Fibroblast of skin of right biceps (primary cell): ENCODE data around the gene SEC14L5.

Experiments used
- DNase-seq: peaks from one replicate; pipeline ENCODE4 v3.0.0-alpha.2; 2013

Gene SEC14L5

GRCh38 chr16:4987580-4988374 is 29.6 kb downstream of the SEC14L5 start:
- no peak for DNase-seq

- no peak for DNase-seq
These were observed 30.5 kb downstream of the SEC14L5 start for GRCh38 chr16:4988647-4989046.

GRCh38 chr16:4989391-4990006 is 31.4 kb downstream of the SEC14L5 start:
- DNase-seq = no peak

- DNase-seq = no peak
These were observed 32.3 kb downstream of the SEC14L5 start for GRCh38 chr16:4990415-4990814.

GRCh38 chr16:4991754-4992153 is 33.6 kb downstream of the SEC14L5 start:
- DNase-seq = no peak

GRCh38 chr16:4994719-4995434 is 36.7 kb downstream of the SEC14L5 start:
- DNase-seq = no peak

GRCh38 chr16:5000573-5001001 is 42.5 kb downstream of the SEC14L5 start:
- DNase-seq = no peak

- no peak for DNase-seq
These were observed 43.4 kb downstream of the SEC14L5 start for GRCh38 chr16:5001571-5001970.

GRCh38 chr16:5001986-5002385 is 43.9 kb downstream of the SEC14L5 start:
- no peak for DNase-seq

- DNase-seq = no peak
These were observed 44.6 kb downstream of the SEC14L5 start for GRCh38 chr16:5002699-5003143.

GRCh38 chr16:5003211-5003610 is 45.1 kb downstream of the SEC14L5 start:
- no peak for DNase-seq

GRCh38 chr16:5003828-5004227 is 45.7 kb downstream of the SEC14L5 start:
- no peak for DNase-seq

- no peak for DNase-seq
These were observed 46.2 kb downstream of the SEC14L5 start for GRCh38 chr16:5004311-5004710.

- no peak for DNase-seq
These were observed 47.8 kb downstream of the SEC14L5 start for GRCh38 chr16:5005916-5006315.

GRCh38 chr16:5006348-5007193 is 48.4 kb downstream of the SEC14L5 start:
- no peak for DNase-seq

GRCh38 chr16:5007256-5007655 is 49.1 kb downstream of the SEC14L5 start:
- no peak for DNase-seq

GRCh38 chr16:5008311-5008731 is 50.2 kb downstream of the SEC14L5 start:
- no peak for DNase-seq

GRCh38 chr16:5010576-5011329 is 52.6 kb downstream of the SEC14L5 start:
- no peak for DNase-seq

- no peak for DNase-seq
These were observed 53.5 kb downstream of the SEC14L5 start for GRCh38 chr16:5011637-5012036.

GRCh38 chr16:5012887-5013286 is 54.8 kb downstream of the SEC14L5 start:
- DNase-seq = no peak

GRCh38 chr16:5015351-5015750 is 57.2 kb downstream of the SEC14L5 start:
- DNase-seq = no peak

- DNase-seq = no peak
These were observed 57.8 kb downstream of the SEC14L5 start for GRCh38 chr16:5015887-5016286.
